ENCODE data around the gene ATP11A. TPM values are rescaled to one million over a fixed set of nuclear protein-coding genes. Genes with fewer than 3 reads are reported as not detected.

The ATP11A gene
- total RNA-seq, 1 experiment from 2014 or later, result 65.3 TPM

GRCh38 chr13:112838842-112839117, 148.9 kb downstream of the ATP11A start:
- Mint-ChIP-seq H3K4me3 (no peak overlapping the region), H3K4me1 (peaks cover 4 to 8% of the 10 kb centered on the region in 2 experiments; a peak in 3 of 4 replicates), H3K36me3 (ENCODE audit: insufficient read depth in 1 of 3, low read depth in 3 of 3) (peaks cover 29 to 64% (median 63%) of the 10 kb centered on the region in 3 experiments; a peak in 6 of 7 replicates), H3K9me3 (no peaks in the 10 kb centered on the region), H3K27me3 (ENCODE audit: low read depth) (no peaks in the 10 kb centered on the region), H3K27ac (peak overlapping the region in 2 of 3 experiments; percentile 7 to 50; a peak in 1 of 7 replicates)
- no peak overlapping the region for H3K56ac ChIP-seq (ENCODE audit: insufficient read length, low read depth, low read length)
- H2BK5ac ChIP-seq (ENCODE audit: insufficient read length, low read length), result no peak overlapping the region
- no peak for DNase-seq
- no peak overlapping the region for H2BK12ac ChIP-seq (ENCODE audit: insufficient read length, low read depth, low read length)
- no peak overlapping the region for H4K8ac ChIP-seq (replicated peaks; ENCODE audit: insufficient read length, low read depth, low read length)
- H3K27ac ChIP-seq (ENCODE audit: insufficient read length, low read depth, low read length), result no peak overlapping the region
- H2AK5ac ChIP-seq (ENCODE audit: insufficient read length, low read length), result no peak overlapping the region
- no peak overlapping the region for H3T11ph ChIP-seq (ENCODE audit: low read length)
- no peak for TF ChIP-seq CTCF (conservative IDR thresholded peaks at IDR 0.05)
- H4K5ac ChIP-seq (ENCODE audit: insufficient read length, low read depth, low read length), result no peak overlapping the region
- H3K23ac ChIP-seq (ENCODE audit: insufficient read length, low read depth, low read length), result no peak overlapping the region
- no peaks in the 10 kb centered on the region for H3K4me1 ChIP-seq (ENCODE audit: insufficient read depth, low read length)
- H3K79me2 ChIP-seq (ENCODE audit: insufficient read depth, low read length), result no peaks in the 10 kb centered on the region; the same call in 1 of the 2 replicates
- H2BK120ac ChIP-seq (ENCODE audit: low read depth, low read length, poor library complexity, severe bottlenecking), result no peak overlapping the region
- H3K9ac ChIP-seq (ENCODE audit: extremely low read depth, insufficient read length, low read length), result no peak overlapping the region
- H3K23me2 ChIP-seq (ENCODE audit: insufficient read length, low read depth, low read length, poor library complexity, severe bottlenecking), result peaks cover 2% of the 10 kb centered on the region
- WGBS (ENCODE audit: extremely low coverage, insufficient read length, low lambda C conversion rate), result no CpG with 5 or more reads among the region's 7 CpGs
- H3K27me3 ChIP-seq (ENCODE audit: insufficient read depth, low read length), result no peaks in the 10 kb centered on the region
- H4K91ac ChIP-seq (ENCODE audit: insufficient read length, low read depth, low read length), result no peak overlapping the region
- H3K4ac ChIP-seq (ENCODE audit: low read depth, low read length), result no peak overlapping the region
- H3K18ac ChIP-seq (ENCODE audit: insufficient read length, low read depth, low read length), result no peak overlapping the region
- no peaks in the 10 kb centered on the region for H3K79me1 ChIP-seq (ENCODE audit: insufficient read depth, low read depth, low read length, poor library complexity, severe bottlenecking)
- no peak overlapping the region for H2AFZ ChIP-seq (ENCODE audit: low read length)
- no peaks in the 10 kb centered on the region for H4K20me1 ChIP-seq (ENCODE audit: control insufficient read depth, insufficient read depth, insufficient read length)
- H2BK20ac ChIP-seq (ENCODE audit: low read depth, low read length, poor library complexity, severe bottlenecking), result no peak overlapping the region
- no peak overlapping the region for H2BK15ac ChIP-seq (ENCODE audit: low read depth, low read length)
- no peak overlapping the region for H3K4me2 ChIP-seq (ENCODE audit: insufficient read depth, insufficient read length, low read length)
- no peak overlapping the region for H3K14ac ChIP-seq (ENCODE audit: insufficient read depth, low read length)
- no peaks in the 10 kb centered on the region for H3K9me3 ChIP-seq (ENCODE audit: control insufficient read depth, low read depth, low read length)

All from H9 (cell line).